ENCODE measurements around the gene STK16.

The STK16 gene

DNA sequence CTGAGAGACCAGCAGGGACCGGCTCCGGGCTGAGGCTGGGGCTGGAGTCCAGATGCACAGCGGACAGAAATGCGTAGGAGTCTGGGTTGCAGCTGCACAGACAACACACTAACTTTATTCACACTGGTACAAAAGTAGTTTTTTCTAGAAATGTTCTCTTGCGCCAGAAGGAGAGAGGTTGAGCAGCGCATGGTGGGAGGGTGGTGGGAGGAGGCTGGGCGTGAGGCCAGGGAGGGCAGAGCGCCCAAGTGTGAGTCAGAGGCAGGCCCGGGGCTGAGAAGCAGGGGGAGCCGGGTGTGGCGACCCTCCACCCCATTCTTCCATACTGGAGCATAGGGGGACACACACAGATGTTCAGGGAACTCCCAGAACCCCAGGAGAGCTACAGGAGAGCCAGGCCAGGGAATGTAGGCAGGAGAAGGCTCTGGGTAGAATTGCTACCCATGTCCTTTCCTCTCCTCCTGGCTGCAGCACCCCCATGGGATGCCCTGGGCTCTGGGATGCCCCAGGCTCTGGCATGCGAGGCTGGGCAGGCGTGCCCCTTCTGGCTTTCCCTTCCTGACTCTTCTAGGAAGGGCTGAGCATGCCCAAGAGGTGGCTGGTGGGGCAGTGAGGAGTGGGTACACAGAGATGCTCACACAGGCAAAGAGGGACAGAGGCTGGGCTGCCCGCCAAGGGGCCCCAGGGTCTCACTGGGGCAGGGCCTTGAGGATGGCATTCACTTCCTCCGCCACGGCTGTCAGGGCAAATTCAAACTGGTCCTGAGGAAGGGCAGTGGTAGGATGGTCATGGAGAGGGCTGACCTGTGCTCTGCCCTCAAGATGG lies 44.5 kb downstream of the STK16 start:
- DNase-seq: no peak

DNA sequence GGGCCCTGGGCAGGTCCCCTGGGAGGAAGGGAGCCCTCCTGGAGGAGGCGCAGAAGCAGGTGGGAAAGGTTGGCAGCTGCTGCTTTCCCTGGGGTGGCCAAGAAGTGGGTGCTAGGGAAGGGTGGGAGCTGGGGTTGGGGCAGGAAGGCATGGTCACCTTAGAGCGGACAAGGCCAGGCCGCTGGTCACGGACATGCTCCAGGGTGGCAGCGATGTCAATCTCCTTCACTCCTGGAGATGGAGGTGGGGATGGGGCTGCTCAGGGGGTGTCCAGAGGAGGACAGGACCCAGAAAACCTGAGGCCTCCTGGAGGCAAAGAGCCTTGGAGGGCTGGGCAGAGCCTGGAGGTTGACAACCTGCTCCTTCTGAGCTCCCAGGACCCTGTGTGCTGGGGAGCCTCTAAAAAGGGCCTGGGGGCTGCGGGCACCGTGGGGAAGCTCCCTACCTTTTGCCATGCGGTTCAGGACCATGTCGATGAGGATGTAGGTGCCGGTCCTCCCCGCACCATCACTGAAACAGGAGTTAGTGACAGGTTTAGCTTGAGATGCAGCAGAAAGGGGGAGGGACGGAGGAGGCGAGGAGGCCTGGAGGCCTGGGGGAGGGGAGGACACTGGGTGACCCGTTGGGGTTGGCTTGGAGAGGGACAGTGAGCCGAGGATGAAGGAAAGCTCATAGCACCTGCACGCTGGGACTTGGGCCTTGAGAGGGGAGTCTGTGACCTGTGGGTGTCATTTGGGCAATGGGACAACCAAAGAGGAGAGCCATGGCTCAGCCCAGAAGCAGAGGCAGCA lies 45.3 kb downstream of the STK16 start:
- no peak for DNase-seq

DNA sequence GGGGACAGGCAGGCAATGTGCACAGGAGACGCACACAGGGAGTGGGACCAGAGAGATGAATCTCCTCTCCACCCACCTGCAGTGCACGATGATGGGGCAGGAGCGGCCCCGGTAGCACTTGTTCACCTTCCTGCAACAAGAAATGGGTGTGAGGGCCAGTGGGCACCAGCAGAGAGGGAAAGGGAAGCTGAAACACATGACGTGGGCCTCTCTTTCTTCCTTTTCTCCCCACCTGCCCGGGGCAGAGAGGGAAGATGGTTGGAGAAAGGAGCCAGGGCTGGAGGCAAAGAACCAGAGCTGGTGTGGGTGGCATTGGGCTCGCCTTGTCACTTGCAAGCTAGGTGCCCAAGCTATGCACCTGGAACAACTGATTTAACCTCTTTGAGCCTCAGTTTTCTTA lies 46.1 kb downstream of the STK16 start:
- no peak for DNase-seq

DNA sequence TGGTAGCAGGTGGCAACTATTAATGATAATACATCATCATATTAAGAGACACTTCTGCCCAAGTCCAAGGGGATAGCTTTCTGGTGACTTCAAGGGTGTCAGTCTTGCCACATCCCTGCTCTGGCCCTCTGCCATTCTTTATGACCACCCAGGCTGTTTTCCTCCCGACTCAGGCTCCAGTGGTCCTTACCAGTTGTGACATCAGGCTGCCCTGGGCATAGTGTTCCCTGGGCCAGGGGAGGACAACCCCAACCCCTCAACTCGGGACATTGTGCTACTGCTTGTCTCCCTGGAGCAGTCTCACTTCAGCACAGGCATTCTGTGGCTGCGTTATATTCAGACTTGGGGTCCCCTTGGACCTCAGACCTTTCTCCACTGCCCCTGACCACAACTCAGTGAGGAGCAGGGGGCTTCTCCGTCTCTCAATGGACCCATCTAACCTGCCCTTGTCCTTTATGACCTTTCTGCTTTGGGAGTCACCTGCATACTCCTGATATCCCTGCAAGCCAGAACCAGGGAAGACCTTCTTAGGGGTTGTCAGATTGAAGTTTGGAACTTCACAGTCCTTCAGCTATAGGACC lies 46.7 kb downstream of the STK16 start:
- DNase-seq: no peak

DNA sequence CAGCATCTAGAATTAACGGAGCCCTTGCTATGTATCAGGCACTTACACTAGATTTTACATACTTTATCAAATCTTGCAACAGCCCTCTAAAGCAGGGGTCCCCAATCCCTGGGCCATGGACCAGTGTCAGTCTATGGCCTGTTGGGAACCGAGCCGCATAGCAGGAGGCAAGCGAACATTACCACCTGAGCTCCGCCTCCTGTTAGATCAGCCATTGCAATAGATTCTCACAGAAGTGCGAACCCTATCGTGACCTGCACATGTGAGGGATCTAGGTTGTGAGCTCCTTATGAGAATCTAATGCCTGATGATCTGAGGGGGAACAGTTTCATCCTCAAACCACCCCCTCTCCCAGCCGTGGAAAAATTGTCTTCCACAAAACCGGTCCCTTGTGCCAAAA lies 47.3 kb downstream of the STK16 start:
- DNase-seq: no peak

DNA sequence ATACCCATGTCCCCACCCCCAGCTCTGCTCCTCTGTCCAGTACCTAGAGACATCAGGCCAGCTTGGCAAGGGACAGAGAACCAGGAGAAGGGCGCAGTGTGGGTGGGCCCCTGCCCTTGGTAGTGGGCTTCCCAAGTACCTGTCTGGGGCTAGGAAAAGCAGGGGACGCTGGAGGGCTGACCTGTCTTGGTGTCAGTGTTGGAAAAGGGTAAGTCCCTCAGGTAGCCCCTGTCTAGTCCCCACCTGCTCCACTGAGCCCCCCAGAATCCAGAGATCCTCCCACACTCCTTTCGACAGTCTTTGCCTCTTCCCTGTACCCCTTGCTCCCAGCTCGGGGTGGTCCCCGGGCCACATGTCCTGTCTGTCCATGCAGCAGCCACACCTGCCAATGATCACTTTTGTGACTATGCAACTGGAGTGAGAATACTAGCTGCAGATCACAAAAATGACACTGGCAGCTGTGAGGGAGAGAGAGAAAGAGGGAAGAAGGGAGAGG lies 48.5 kb downstream of the STK16 start:
- no peak for DNase-seq

DNA sequence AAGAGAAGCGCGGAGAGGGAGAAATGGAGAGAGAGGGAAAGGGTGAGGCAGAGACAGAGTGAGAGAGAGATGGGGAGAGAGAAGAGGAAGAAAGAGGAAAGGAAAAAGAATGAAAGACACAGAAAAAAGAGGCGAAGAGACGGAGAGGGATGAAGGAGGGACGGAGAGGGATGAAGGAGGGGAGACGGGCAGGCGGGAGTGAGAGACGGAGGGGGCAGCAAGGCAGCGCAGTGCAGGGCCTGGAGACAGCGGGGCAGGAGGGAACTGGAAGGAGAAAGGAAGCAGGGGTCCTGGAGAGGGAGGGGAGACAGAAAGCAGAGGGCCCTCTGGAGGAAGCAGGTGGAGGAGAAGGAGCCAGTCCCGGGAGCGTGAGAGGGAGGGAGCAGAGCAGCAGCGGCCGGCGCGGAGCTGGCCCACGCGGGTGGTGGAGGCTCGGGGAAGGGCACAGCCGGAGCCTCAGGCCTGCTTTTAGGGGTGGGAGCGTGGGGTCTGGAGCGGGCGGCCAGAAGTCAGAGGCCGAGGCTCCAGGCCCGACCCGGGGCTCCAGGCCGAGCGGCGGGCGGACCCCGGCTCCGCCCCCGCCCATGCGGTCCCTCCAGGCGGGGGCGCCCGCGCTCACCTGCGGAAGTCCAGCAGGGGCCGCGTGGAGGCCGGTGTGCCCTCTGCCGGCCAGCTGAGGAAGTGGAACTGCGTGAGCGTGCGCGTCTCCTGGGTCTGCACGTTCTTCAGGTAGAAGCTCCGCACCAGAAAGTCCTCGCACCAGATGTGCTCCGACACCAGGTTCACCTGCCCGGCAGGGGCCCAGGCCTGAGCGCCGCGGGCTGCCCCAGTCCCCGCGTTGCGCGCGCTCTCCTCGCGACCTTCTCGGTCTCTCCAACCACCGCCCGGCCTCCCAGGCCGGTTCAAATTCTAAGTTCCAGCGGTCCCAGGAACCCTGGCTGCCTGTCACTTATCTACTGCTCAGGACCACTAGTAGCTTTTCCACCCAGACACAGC lies 49.4 kb downstream of the STK16 start:
- peak; percentile 78 to 82 for DNase-seq

DNA sequence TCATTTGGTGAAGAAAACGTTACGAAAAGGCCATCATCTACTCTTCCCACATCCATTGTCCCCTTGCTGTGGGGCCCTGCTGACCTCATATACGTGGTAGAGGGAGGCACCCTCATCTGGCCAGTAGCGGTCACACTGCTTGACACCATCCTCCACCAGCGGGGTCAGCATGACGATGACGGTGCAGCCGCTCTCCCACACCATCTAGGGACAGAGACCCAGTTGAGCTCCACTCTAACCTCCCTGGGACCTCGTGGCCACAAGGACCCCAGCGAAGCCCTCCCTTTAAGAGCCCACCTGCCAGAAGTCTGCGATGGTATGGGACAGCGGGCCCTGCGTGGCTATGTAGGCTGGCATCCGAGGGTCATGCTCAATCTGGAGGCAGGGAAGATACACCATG lies 50.9 kb downstream of the STK16 start:
- no peak for DNase-seq

DNA sequence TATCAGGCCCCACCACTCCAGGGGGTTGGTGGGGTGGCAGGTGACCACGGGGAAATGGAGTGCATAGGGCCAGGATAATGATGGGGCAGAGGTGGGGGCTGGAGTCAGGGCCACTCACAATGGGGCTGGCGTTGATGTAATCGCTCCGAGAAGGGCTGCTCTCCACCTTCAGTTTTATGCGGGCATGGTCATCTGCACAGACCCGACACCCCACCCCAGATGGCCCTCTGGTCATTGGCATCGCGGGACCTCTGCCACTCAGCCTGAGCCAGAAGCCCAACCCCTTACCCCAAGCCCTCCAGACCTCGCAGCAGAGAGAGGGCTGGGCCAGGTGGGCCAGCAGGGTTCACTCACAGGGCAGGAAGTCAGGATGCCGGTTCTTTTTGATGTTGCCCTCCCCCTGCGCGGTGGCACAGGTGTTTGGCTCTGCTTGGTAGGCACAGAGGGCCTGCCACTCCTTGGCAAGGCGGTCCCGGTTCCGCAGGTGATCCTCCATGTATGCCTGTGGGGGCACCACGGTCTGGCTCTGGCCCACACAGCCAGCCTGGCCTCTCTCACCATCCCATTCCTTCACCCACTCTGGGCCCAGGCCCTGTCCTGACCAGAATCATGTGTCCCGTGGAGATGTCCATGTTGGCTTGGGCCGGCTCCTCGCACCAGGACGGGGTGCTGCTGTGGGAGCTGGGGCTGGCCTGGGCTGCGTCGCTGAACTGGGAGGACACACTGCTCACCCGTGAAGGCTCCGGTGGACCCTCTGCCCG lies 51.5 kb downstream of the STK16 start:
- no peak for DNase-seq

DNA sequence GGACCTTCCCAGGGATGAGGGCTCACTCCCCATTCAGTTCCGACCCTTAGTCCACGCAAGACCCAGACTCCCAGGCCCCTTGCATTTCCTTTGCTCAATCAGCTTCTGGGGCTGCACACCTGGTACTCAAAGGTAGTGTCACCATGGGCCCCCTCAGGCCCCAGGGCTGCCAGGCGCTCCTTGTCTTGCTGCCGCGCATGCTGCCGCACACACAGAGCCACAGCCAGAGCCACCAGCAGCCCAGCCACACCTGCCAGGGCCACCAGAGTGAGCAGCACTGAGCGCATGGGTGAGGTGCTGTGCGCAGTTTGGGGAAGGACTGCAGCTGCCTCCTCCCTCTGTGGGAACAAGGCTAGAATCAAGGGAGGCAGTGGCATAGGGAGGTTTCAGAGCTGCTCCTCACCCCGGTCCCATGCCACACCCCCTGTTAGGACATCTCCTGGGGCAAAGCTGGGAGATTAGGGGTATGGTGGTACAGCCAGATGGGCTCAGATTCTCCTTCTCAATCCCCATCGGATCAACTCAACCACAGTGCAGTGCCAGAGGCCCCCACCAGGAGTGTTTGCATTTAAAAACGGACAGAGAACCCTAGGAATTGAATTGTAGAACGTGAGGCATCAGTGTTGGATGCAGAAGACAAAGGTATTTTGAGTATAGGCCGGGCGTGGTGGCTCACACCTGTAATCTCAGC lies 52.6 kb downstream of the STK16 start:
- DNase-seq: no peak

DNA sequence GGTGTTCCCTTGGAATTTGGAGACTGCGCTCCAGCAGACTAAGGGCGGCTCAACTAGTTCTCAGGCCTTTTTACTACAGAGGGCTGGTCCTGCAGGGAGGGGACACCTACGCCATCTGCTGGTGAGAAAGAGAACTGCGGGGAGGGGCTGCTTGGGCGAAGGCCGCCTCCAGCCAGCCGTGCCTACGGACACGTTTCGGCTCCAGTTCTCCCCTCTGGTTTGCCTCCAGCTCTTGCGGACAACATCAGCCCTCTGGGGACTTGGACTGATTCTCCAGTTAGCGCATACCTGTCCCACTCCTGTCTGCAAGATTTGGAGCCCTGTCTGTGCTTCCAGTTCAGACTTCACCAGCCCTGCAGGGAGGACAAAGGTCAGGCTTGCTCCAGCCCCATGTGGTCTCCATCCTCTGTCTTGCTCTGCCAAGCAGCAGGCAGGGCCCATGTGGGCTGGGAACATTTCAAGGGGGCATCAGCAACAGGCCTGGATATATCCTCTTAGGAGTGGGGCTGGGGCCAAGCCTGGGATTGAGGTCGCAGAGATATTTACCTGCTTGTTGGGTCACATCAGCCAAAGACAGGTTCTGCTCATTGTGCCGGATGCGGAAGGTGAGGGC lies 53.6 kb downstream of the STK16 start:
- peak; percentile 64 to 69 for DNase-seq

DNA sequence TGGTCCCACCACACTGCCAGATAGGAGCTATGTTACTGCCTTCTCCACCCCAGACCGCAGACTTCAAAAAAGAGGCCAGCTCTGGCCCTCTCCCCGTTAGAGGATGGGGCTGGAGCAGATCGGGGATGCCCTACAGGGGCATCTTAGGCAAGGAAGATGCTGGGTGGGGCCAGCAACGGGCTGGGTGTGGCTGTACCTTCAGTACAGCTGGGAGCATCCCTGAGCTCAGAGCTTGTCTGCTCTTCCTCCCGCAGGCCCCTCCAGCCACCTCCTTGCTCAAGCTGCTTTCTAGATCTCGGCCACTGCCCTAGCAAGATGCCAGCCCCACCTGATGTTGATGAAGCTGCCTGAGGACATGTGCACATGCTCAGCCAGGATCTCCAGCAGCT lies 54.1 kb downstream of the STK16 start:
- no peak for DNase-seq

Measured in NCI-H2081 (cell line).